ENCODE data around the gene AHRR. TPM values are rescaled to one million over a fixed set of nuclear protein-coding genes. Genes with fewer than 3 reads are reported as not detected.
A peak's percentile ranks its signal among the peaks of the same experiment; 100 is the strongest.

The AHRR gene
- total and polyA plus RNA-seq, 10 of the 15 experiments (the other 5 are each of a cell fraction or from before 2014, with no cell fraction given) = 0.90 to 35.2 (median 19.2) TPM

DNA sequence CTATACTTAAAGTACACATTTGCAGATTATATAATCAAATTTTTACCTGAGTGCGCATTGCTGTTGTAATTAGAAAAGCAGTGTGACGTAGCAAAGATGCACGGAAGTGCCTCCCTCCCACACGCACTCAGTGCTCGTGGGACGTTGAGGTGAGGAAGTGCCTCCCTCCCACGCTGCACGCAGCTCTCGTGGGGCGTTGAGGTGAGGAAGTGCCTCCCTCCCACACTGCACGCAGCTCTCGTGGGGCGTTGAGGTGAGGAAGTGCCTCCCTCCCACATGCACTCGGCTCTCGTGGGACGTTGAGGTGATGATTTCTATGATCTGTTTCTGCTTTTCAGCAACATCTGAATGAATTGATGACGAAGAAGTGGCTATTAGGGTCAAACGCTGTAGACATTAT lies 142.4 kb downstream of the AHRR start (continued):
- no peak for TF ChIP-seq NR2C1 (IDR thresholded peaks at IDR 0.05)
- no peak for TF ChIP-seq JUNB (IDR thresholded peaks at IDR 0.05)
- TF ChIP-seq, protein P1, sequence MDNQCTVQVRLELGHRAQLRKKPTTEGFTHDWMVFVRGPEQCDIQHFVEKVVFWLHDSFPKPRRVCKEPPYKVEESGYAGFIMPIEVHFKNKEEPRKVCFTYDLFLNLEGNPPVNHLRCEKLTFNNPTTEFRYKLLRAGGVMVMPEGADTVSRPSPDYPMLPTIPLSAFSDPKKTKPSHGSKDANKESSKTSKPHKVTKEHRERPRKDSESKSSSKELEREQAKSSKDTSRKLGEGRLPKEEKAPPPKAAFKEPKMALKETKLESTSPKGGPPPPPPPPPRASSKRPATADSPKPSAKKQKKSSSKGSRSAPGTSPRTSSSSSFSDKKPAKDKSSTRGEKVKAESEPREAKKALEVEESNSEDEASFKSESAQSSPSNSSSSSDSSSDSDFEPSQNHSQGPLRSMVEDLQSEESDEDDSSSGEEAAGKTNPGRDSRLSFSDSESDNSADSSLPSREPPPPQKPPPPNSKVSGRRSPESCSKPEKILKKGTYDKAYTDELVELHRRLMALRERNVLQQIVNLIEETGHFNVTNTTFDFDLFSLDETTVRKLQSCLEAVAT (IDR thresholded peaks at IDR 0.05) = 0 out of 2 replicates have a peak, but pooled peaks have one; percentile 24
- TF ChIP-seq FOS (IDR thresholded peaks at IDR 0.05; ENCODE audit: borderline replicate concordance, extremely low read depth, insufficient read length) = no peak
- TF ChIP-seq SREBF2 (IDR thresholded peaks at IDR 0.05; ENCODE audit: low read length) = no peak
- no peak for TF ChIP-seq ZNF274 (IDR thresholded peaks at IDR 0.05; ENCODE audit: insufficient read depth, insufficient read length)
- TF ChIP-seq PML (IDR thresholded peaks at IDR 0.05; ENCODE audit: low read length) = no peak
- no peak for TF ChIP-seq YY1 (IDR thresholded peaks at IDR 0.05; ENCODE audit: low read depth, low read length)
- TF ChIP-seq, protein P2, sequence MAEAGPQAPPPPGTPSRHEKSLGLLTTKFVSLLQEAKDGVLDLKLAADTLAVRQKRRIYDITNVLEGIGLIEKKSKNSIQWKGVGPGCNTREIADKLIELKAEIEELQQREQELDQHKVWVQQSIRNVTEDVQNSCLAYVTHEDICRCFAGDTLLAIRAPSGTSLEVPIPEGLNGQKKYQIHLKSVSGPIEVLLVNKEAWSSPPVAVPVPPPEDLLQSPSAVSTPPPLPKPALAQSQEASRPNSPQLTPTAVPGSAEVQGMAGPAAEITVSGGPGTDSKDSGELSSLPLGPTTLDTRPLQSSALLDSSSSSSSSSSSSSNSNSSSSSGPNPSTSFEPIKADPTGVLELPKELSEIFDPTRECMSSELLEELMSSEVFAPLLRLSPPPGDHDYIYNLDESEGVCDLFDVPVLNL (IDR thresholded peaks at IDR 0.05; ENCODE audit: low read depth, low read length) = no peak
- TF ChIP-seq, protein P3, sequence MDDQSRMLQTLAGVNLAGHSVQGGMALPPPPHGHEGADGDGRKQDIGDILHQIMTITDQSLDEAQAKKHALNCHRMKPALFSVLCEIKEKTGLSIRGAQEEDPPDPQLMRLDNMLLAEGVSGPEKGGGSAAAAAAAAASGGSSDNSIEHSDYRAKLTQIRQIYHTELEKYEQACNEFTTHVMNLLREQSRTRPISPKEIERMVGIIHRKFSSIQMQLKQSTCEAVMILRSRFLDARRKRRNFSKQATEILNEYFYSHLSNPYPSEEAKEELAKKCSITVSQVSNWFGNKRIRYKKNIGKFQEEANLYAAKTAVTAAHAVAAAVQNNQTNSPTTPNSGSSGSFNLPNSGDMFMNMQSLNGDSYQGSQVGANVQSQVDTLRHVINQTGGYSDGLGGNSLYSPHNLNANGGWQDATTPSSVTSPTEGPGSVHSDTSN (IDR thresholded peaks at IDR 0.05; ENCODE audit: insufficient replicate concordance, low read depth, low read length) = no peak
- peak; percentile 80; the same call in 1 of the 2 replicates for TF ChIP-seq CREB1 (IDR thresholded peaks at IDR 0.05; ENCODE audit: low read depth)
- no peak for TF ChIP-seq BMI1 (IDR thresholded peaks at IDR 0.05; ENCODE audit: borderline replicate concordance)
- TF ChIP-seq, protein P4, sequence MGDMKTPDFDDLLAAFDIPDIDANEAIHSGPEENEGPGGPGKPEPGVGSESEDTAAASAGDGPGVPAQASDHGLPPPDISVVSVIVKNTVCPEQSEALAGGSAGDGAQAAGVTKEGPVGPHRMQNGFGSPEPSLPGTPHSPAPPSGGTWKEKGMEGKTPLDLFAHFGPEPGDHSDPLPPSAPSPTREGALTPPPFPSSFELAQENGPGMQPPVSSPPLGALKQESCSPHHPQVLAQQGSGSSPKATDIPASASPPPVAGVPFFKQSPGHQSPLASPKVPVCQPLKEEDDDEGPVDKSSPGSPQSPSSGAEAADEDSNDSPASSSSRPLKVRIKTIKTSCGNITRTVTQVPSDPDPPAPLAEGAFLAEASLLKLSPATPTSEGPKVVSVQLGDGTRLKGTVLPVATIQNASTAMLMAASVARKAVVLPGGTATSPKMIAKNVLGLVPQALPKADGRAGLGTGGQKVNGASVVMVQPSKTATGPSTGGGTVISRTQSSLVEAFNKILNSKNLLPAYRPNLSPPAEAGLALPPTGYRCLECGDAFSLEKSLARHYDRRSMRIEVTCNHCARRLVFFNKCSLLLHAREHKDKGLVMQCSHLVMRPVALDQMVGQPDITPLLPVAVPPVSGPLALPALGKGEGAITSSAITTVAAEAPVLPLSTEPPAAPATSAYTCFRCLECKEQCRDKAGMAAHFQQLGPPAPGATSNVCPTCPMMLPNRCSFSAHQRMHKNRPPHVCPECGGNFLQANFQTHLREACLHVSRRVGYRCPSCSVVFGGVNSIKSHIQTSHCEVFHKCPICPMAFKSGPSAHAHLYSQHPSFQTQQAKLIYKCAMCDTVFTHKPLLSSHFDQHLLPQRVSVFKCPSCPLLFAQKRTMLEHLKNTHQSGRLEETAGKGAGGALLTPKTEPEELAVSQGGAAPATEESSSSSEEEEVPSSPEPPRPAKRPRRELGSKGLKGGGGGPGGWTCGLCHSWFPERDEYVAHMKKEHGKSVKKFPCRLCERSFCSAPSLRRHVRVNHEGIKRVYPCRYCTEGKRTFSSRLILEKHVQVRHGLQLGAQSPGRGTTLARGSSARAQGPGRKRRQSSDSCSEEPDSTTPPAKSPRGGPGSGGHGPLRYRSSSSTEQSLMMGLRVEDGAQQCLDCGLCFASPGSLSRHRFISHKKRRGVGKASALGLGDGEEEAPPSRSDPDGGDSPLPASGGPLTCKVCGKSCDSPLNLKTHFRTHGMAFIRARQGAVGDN (IDR thresholded peaks at IDR 0.05) = 0 out of 2 replicates have a peak, but pooled peaks have one; percentile 30
- TF ChIP-seq, protein P5, sequence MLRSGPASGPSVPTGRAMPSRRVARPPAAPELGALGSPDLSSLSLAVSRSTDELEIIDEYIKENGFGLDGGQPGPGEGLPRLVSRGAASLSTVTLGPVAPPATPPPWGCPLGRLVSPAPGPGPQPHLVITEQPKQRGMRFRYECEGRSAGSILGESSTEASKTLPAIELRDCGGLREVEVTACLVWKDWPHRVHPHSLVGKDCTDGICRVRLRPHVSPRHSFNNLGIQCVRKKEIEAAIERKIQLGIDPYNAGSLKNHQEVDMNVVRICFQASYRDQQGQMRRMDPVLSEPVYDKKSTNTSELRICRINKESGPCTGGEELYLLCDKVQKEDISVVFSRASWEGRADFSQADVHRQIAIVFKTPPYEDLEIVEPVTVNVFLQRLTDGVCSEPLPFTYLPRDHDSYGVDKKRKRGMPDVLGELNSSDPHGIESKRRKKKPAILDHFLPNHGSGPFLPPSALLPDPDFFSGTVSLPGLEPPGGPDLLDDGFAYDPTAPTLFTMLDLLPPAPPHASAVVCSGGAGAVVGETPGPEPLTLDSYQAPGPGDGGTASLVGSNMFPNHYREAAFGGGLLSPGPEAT (IDR thresholded peaks at IDR 0.05; ENCODE audit: low read depth) = no peak
- TF ChIP-seq ZSCAN29 (IDR thresholded peaks at IDR 0.05) = no peak
- no peak for TF ChIP-seq EP300 (IDR thresholded peaks at IDR 0.05; ENCODE audit: borderline replicate concordance in 1 of 2, control insufficient read depth in 1 of 2, low read depth in 2 of 2, low read length in 2 of 2)
- no peak for TF ChIP-seq CBFB (IDR thresholded peaks at IDR 0.05; ENCODE audit: low read depth)
- TF ChIP-seq, protein P6, sequence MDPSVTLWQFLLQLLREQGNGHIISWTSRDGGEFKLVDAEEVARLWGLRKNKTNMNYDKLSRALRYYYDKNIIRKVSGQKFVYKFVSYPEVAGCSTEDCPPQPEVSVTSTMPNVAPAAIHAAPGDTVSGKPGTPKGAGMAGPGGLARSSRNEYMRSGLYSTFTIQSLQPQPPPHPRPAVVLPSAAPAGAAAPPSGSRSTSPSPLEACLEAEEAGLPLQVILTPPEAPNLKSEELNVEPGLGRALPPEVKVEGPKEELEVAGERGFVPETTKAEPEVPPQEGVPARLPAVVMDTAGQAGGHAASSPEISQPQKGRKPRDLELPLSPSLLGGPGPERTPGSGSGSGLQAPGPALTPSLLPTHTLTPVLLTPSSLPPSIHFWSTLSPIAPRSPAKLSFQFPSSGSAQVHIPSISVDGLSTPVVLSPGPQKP (IDR thresholded peaks at IDR 0.05; ENCODE audit: low read depth, low read length) = no peak

Measured in GM12878 (cell line).